M059J (cell line): Measurements from ENCODE around the gene PDSS2. TPM values are rescaled to one million over a fixed set of nuclear protein-coding genes. Genes with fewer than 3 reads are reported as not detected.
"Not testable (repeated sequence)": the region's sequence is repeated elsewhere in the genome, so short reads cannot be mapped to it uniquely, and the experiment has no call there.

Experiments used
- DNase-seq: peaks from one replicate; pipeline ENCODE4 v3.0.0-alpha.2; 2012; ENCODE audit warnings: low read depth
- total RNA-seq: library from RNA; depleted of rRNA; stranded (reverse); fragments of >200 nt; shearing (Covaris generic); gene quantifications from 2 replicates; pipeline ENCODE4 v1.2.3, GENCODE V29; 2014

The PDSS2 gene
- total RNA-seq, 1 experiment from 2014 or later: 18.9 TPM

- peak; percentile 33 for DNase-seq
Measured at GRCh38 chr6:107418118-107418517, 41.2 kb downstream of the PDSS2 start.

GRCh38 chr6:107416145-107416544 is 43.2 kb downstream of the PDSS2 start:
- no peak for DNase-seq

DNA sequence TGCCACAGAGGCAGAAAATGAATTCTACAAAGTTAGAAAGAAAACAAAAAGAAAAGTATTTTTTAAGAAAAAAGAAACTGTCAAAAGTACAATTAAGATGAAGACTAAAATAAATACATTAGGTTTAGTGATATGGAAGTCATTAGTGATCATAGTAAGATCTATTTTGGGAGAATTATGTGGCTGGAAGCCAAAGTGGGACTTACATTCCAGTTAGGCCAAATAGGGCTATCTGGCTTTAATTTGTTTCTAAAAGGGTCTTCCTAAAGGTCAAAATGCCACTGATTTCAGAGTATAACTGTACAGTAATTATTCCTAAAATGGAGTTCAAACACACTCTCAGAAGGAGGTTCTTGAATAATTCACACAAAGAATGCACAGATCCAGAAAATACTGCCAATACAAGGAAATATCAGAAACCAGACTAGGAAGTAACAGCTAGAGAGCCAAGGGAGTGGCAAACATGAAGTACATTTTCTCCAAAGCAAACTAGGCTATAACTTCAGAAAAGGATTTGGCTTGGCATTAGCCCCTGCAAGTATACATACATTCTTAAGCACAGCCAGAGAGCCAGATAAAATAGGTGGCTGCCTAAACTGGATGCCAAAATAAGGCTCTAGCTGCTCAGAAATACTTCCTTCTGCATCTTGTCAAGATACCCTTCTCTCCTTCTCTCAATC is 45.3 kb downstream of the PDSS2 start:
- no peak for DNase-seq

- DNase-seq: no peak
Measured at GRCh38 chr6:107411161-107411560, 48.2 kb downstream of the PDSS2 start.

DNA sequence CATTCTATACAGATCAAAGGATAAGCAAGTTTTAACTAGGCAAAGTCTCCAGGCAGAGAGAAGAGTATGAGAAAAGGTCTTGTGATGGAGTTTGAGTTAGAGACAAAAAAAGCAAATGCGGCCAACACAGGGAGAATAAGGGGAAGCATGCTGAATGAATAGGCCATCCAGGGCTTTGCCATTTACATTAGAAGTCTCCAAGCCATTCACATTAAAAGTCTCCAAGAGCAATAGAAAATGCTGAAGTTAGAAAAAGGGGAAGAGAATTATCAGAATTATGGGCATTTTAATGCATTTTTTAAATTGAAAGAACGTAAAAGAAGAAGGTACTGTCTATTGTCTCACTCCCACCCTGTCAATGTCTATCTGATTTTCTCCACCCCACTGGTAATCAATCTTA is 49.4 kb downstream of the PDSS2 start:
- no peak for DNase-seq

GRCh38 chr6:107408714-107409113 is 50.6 kb downstream of the PDSS2 start:
- DNase-seq: no peak

GRCh38 chr6:107405002-107405401 is 54.4 kb downstream of the PDSS2 start:
- no peak for DNase-seq

DNA sequence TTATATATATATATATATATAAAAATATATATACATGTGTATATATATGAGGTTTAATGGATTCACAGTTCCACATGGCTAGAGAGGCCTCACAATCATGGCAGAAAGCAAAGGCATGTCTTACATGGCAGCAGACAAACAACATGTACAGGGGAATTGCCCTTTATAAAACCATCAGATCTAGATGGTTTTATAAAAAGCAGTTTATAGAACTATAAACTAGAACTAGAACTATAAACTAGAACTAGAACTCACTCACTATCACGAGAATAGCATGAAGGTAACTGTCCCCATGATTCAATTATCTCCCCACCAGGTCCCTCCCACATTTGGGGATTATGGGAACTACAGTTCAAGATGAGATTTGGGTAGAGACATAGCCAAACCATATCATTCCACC is 56.8 kb downstream of the PDSS2 start:
- DNase-seq: no peak

GRCh38 chr6:107401573-107401972 is 57.8 kb downstream of the PDSS2 start:
- DNase-seq: no peak

GRCh38 chr6:107400616-107401147 is 58.7 kb downstream of the PDSS2 start:
- no peak for DNase-seq

DNA sequence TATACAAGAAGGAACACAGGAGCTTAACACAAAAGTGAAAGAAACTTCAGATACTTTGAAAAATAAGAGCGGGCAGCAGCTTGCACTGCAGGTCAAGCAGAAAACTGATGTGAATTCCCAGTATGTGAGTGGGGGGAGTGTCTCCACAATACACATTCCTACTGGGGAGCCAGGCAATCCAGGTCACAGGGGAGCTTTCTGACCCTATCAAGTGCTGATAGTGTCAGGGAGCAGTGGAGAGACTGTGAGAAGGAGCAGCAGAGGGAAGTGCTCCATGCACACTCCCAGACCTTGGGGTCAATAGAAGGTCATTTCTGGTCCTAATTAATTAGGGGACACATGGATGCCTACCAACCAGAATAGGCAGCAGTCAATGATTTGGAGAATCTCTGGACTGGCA is 59.4 kb downstream of the PDSS2 start:
- DNase-seq: no peak

DNA sequence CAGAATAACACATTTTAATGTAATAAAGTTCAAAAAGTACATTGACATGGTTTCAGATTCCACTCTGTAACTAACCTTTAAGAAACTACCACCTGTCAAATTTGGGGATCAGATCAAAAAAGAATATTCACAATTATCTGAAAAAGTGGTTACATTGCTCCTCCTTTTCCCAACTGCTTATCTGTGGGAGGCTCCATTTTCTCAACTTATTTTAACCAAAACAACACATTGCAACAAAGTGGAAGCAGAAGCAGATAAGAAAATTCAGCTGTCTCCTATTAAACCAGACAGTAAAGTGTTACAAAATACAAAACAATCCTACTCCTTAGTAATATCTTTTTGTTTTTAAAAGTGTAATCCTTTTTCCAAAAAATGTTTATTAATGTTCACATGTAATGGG is 61.4 kb downstream of the PDSS2 start:
- DNase-seq: no peak

DNA sequence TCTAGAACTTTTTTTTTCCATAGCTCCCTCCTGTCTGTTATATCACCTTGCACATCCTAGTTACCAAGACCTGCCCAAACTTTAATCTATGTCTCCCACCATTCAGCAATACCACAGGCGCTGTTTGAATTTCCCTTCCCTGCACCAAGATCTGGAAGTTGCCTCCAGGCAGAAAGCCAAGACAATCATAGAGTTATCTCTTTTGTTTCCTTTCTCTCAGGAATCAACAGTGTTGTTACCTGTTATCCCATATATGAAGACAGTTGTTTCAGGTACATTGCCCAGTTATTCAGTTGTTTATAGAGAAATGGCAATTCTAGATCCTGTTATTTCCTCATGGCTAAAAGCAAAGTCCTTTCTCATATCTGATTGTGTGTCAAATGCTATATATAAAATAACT is 63.2 kb downstream of the PDSS2 start:
- no peak for DNase-seq

GRCh38 chr6:107392069-107392468 is 67.3 kb downstream of the PDSS2 start:
- DNase-seq: no peak

- no peak for DNase-seq
Measured at GRCh38 chr6:107390685-107391435, 68.5 kb downstream of the PDSS2 start.

DNA sequence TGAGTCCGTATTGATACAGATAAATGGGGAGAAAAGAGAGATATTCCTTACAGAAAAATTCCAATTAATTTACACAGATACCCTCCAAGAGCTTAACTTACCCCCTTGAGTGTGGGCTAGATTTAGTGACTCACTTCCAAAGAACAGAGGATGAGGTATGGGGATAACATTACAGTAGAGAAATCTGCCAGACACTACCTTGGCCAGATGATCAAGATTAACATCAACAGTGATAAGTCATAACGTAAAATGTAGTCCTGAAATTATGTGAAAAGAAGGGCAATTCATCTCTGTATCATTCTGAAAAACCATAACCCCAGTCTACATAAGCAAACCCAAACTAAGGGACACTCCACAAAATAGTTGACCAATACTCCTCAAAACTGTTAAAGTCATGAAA is 69.3 kb downstream of the PDSS2 start:
- DNase-seq: no peak

DNA sequence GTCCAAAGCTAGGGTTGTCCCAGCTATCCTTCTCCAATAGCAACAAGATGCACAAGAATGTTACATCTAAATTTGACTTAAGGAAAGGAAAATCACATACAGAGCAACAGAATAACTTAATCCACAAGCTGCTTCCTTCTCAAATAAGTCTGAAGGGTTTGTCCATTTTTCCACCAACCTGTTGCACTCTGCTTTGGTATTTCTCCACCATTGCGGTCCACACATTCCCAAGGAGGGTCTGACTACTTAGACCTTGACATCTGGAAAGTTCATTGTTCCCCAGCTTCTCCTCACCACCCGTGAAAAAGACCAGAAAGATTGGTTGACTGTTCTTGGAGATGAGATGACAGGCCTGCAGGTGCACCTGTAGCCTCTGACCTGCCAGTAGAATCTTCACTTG is 72.5 kb downstream of the PDSS2 start:
- peak; percentile 25 for DNase-seq

DNA sequence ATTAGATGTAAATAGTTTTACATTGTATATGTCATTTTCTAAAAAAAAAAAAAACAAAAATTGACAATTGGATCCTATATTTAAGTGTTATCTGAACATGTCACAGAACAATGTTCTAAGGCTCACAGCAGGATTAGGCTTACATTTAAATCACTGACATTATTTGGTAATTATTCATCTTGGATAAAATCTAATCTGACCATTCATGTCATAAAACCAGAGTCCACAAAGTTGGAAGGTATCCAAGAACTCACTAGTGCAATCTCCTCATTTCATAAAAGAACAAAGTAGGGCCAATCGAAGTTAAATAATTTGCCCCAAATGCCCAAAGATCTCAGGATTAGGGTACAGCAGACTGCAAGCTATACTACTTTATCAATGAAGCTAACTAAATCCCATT is 73.0 kb downstream of the PDSS2 start:
- peak; percentile 73 for DNase-seq

DNA sequence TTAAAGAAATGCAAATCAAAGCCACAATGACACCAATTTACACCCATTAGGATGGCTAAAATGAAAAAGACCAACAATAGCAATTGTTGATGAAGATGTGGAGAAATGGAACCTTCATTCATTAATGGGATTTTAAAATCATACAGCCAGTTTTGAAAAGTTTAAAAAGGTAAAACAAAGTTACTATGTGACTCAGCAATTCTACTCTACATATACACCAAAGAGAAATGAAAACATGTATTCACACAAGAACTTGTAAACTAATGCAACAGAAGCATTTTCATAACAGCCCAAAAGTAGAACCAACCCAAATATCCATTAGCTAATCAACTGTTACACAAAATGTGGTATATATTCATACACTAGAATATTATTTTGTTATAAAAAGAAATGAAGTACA is 75.7 kb downstream of the PDSS2 start:
- no peak for DNase-seq

- no peak for DNase-seq
Measured at GRCh38 chr6:107374264-107374663, 85.1 kb downstream of the PDSS2 start.

- no peak for DNase-seq
Measured at GRCh38 chr6:107369493-107369892, 89.9 kb downstream of the PDSS2 start.

DNA sequence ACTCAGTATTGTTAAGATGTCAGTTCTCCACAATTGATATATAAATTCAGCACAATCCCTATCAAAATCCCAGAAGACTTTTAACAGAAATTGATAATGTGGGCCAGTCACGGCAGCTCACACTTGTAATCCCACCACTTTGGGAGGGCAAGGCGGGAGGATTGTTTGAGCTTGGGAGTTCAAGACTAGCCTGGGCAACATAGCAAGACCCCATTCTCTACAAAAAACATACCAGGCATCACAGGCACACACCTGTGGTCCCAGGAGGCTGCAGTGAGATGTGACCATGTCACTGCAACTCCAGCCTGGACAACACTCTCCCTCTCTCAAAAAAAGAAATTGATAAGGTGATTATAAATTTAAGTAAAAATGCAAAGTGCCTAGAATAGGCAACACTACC is 90.9 kb downstream of the PDSS2 start:
- no peak for DNase-seq

GRCh38 chr6:107364173-107364572 is 95.2 kb downstream of the PDSS2 start:
- not testable (repeated sequence) for DNase-seq
